Stomach smooth muscle (tissue), 2 donors: ENCODE data around the gene DNAJA2.

Experiments used
- H3K27ac ChIP-seq: one replicate; pipeline ENCODE4 v1.7.0; 2013; ENCODE audit warnings: mild to moderate bottlenecking, low read length, inconsistent platforms
- H3K27me3 ChIP-seq, 2 donors: one replicate each; pipeline ENCODE4 v1.7.0; 2013; ENCODE audit warnings: low read length in 2 of 2; ENCODE audit not compliant: insufficient read depth in 2 of 2, control insufficient read depth in 1 of 2
- H3K36me3 ChIP-seq, 2 donors: one replicate each; pipeline ENCODE4 v1.7.0; 2013; ENCODE audit warnings: low read length in 2 of 2; ENCODE audit not compliant: control insufficient read depth in 2 of 2, insufficient read depth in 2 of 2
- H3K4me1 ChIP-seq: one replicate; pipeline ENCODE4 v1.7.0; 2013; ENCODE audit warnings: low read length; ENCODE audit not compliant: control insufficient read depth, insufficient read depth
- H3K4me3 ChIP-seq, 2 donors: one replicate each; pipeline ENCODE4 v1.7.0; 2013; ENCODE audit warnings: low read length in 2 of 2
- H3K9ac ChIP-seq, 2 donors: one replicate each; pipeline ENCODE4 v1.7.0; 2013; ENCODE audit warnings: low read length in 2 of 2, mild to moderate bottlenecking in 1 of 2
- H3K9me3 ChIP-seq, 2 donors: one replicate each; pipeline ENCODE4 v1.7.0; 2013; ENCODE audit warnings: low read length in 2 of 2; ENCODE audit not compliant: control insufficient read depth in 2 of 2
- donor health status: healthy.
- donor health status: Pancreatic carcinoma.

DNAJA2 gene

DNA sequence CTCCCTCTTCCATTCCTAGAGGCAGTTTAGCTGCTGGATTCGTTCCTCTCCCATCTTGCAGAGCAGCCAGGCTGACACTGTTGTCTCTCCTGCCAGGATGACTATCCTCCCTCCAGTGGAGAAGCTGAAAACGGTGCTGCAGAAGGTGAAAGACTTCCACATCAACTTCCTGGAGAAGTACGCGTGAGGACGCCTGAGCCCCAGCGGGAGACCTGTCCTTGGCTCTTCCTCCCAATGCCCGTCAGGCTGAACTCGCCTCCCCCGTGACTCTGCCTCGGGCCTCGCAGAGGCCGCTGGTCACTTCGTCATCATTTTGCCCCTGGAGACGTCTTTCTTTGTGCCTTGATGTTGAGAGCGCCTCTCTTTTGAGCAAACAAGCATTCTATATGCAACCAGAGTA, 44.7 kb downstream of the DNAJA2 start:
- H3K4me1 ChIP-seq = no peaks in the 10 kb centered on the region

GRCh38 chr16:46927273-46927672, 46.2 kb downstream of the DNAJA2 start:
- Histone ChIP-seq H3K4me1 (no peaks in the 10 kb centered on the region), H3K36me3 (peaks cover 9 to 23% of the 10 kb centered on the region in 2 donors), H3K27me3 (no peaks in the 10 kb centered on the region), H3K9ac (no peak overlapping the region), H3K9me3 (no peaks in the 10 kb centered on the region), H3K27ac (no peak overlapping the region), H3K4me3 (no peak overlapping the region)

More for the DNA sequence above, 44.7 kb downstream of the DNAJA2 start:
- H3K9ac ChIP-seq = no peak overlapping the region
- no peak overlapping the region for H3K4me3 ChIP-seq
- H3K27me3 ChIP-seq = no peaks in the 10 kb centered on the region
- no peak overlapping the region for H3K27ac ChIP-seq
- no peaks in the 10 kb centered on the region for H3K9me3 ChIP-seq
- peaks cover 6 to 17% of the 10 kb centered on the region in 2 donors for H3K36me3 ChIP-seq

- H3K36me3 ChIP-seq = peaks cover 9 to 26% of the 10 kb centered on the region in 2 donors
Observed at GRCh38 chr16:46926470-46927225, 46.8 kb downstream of the DNAJA2 start.

GRCh38 chr16:46924402-46924801, 49.1 kb downstream of the DNAJA2 start:
- H3K4me1 ChIP-seq = no peaks in the 10 kb centered on the region

More at GRCh38 chr16:46926470-46927225, 46.8 kb downstream of the DNAJA2 start:
- H3K4me3 ChIP-seq = no peak overlapping the region
- H3K9me3 ChIP-seq = no peaks in the 10 kb centered on the region
- no peak overlapping the region for H3K9ac ChIP-seq
- no peaks in the 10 kb centered on the region for H3K27me3 ChIP-seq
- H3K4me1 ChIP-seq = no peaks in the 10 kb centered on the region
- no peak overlapping the region for H3K27ac ChIP-seq

GRCh38 chr16:46923513-46924295, 49.8 kb downstream of the DNAJA2 start:
- no peaks in the 10 kb centered on the region for H3K27me3 ChIP-seq
- H3K9ac ChIP-seq = no peak overlapping the region
- H3K27ac ChIP-seq = no peak overlapping the region
- no peak overlapping the region for H3K4me3 ChIP-seq
- H3K36me3 ChIP-seq = peaks cover 9 to 23% of the 10 kb centered on the region in 2 donors
- H3K4me1 ChIP-seq = no peaks in the 10 kb centered on the region
- no peaks in the 10 kb centered on the region for H3K9me3 ChIP-seq

More at GRCh38 chr16:46924402-46924801, 49.1 kb downstream of the DNAJA2 start:
- no peak overlapping the region for H3K4me3 ChIP-seq
- H3K36me3 ChIP-seq = peaks cover 9 to 26% of the 10 kb centered on the region in 2 donors
- H3K9ac ChIP-seq = no peak overlapping the region
- no peaks in the 10 kb centered on the region for H3K9me3 ChIP-seq
- no peak overlapping the region for H3K27ac ChIP-seq
- no peaks in the 10 kb centered on the region for H3K27me3 ChIP-seq

- Histone ChIP-seq H3K36me3 (peaks cover 9 to 20% of the 10 kb centered on the region in 2 donors), H3K4me3 (no peak overlapping the region), H3K9ac (no peak overlapping the region), H3K4me1 (no peaks in the 10 kb centered on the region), H3K27me3 (no peaks in the 10 kb centered on the region), H3K9me3 (no peaks in the 10 kb centered on the region), H3K27ac (no peak overlapping the region)
Observed at GRCh38 chr16:46922239-46922638, 51.2 kb downstream of the DNAJA2 start.

DNA sequence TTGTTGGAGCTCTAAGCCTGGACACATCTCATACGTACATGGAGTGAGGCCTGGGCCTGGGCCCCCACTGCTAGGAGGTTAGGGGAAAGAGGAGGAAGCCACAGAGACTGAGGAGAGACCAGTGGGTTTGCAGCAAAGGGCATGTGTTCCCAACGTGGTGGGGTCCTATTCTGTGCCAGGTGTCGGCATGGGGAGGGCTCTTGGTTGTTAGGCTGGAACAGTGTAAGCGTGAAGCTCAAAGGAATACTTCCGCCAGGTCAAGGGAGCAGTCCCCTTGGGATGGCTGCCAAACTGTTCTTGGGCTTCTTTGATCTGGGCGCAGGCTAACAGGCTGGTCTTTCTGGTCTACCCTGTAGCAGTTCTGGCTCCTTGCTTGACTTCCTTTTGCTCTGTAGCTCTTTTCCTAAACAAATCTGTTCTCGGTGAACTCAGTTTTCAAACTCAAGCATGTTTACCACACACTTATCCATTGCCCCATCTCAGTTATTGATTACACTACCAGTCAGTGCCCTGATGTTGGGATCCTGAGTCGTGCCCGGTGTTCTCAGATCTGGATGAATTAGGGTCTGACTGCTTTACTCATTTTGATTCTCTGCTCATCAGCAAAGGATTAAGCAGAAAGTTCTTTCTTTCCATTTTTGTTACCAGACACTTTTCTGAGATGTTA, 52.9 kb downstream of the DNAJA2 start:
- no peak overlapping the region for H3K4me3 ChIP-seq
- H3K4me1 ChIP-seq = no peaks in the 10 kb centered on the region
- no peaks in the 10 kb centered on the region for H3K9me3 ChIP-seq
- H3K27ac ChIP-seq = no peak overlapping the region
- peaks cover 6 to 12% of the 10 kb centered on the region in 2 donors for H3K36me3 ChIP-seq
- H3K9ac ChIP-seq = no peak overlapping the region
- H3K27me3 ChIP-seq = no peaks in the 10 kb centered on the region

DNA sequence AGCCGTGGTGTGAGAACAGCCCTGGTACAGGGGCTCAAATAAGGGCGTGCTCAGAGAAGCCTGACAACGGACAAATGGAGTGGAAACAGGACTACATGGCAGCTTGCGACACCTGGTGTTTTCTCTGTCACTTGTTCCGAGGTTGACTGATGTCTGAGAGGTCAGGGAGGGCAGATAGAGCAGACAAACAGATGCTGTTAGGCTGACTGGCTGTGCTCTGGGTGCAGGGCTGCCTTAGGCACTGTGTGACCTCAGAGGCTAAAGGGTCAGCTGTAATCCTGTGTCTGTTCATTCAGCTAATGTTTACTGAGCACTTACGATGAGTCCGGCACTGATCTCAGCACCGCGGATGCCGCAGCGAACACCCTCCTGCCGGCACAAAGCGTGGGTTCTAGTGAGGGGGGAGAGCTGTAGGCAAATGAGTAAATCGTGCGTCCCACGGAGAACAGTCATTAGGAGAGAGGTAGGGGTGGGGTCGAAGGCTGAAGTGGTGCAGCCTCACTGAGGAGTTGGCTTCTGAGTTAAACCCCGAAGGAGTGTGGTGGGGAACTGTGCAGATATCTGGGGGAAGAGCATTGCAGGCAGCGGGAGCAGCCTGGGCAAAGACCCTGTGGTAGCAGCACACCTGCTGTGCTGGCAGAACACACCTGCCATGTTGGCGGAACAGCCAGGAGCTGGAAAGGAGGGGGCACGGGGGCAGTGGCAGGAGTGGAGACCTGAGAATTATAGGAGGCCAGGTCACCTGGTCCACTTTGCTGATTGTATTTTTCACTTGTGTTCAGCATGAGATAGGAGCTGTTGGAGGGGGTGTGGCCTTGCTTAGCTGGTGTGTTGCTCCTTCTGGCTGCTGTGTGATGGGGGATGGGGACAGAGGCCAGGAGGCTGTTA, 54.3 kb downstream of the DNAJA2 start:
- H3K27me3 ChIP-seq = no peaks in the 10 kb centered on the region

GRCh38 chr16:46918400-46918799, 55.1 kb downstream of the DNAJA2 start:
- no peak overlapping the region for H3K9ac ChIP-seq
- no peaks in the 10 kb centered on the region for H3K4me1 ChIP-seq
- no peak overlapping the region for H3K27ac ChIP-seq
- no peaks in the 10 kb centered on the region for H3K9me3 ChIP-seq
- H3K4me3 ChIP-seq = no peak overlapping the region
- H3K27me3 ChIP-seq = no peaks in the 10 kb centered on the region
- H3K36me3 ChIP-seq = peaks cover 0 to 5% of the 10 kb centered on the region in 2 donors

More for the DNA sequence above, 54.3 kb downstream of the DNAJA2 start:
- no peak overlapping the region for H3K4me3 ChIP-seq
- no peaks in the 10 kb centered on the region for H3K4me1 ChIP-seq
- H3K27ac ChIP-seq = no peak overlapping the region
- no peak overlapping the region for H3K9ac ChIP-seq
- H3K9me3 ChIP-seq = no peaks in the 10 kb centered on the region
- H3K36me3 ChIP-seq = peaks cover 6 to 11% of the 10 kb centered on the region in 2 donors

DNA sequence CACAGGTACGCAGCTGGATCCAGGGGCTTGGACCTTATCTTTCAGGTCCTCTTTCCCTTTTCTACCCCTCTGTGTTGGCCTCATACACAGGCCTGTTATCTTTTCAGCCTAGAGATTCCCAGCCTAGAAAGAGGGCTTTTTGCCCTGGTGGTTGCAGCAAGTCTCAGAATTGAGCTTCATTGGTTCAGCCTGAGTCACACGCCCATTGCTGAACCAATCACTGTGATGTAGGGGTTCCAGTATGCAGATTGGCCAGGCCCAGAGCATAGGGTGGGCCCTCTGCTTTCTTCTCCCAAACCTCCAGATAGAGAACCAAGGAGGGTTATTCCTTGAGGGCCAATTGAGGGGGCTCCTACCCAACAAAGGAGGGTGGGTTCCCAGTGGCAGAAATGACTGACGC, 56.5 kb downstream of the DNAJA2 start:
- Histone ChIP-seq H3K27ac (no peak overlapping the region), H3K4me3 (no peak overlapping the region), H3K4me1 (no peaks in the 10 kb centered on the region), H3K36me3 (peaks cover 0 to 1% of the 10 kb centered on the region in 2 donors), H3K9ac (no peak overlapping the region), H3K9me3 (no peaks in the 10 kb centered on the region), H3K27me3 (no peaks in the 10 kb centered on the region)
